GM12878 (cell line): ENCODE results near the gene OAF. TPM values are rescaled to one million over a fixed set of nuclear protein-coding genes. Genes with fewer than 3 reads are reported as not detected.

Experiments
- ATAC-seq: fragments of 200-7000 bp; cut with Tn5 transposase; 3 replicates; pipeline ENCODE4 v1.9.1; 2020; ENCODE audit warnings: mild to moderate bottlenecking, moderate library complexity
- BruUV-seq: library from RNA; stranded (reverse); fragments of 400-500 nt; replicated peaks from 2 replicates; lab custom pipeline; 2021; lab: Mats Ljungman, UMichigan
- CTCF ChIA-PET: fragments of 300-600 bp; sonication (Branson Sonifier 250); formaldehyde crosslinking; extraction: SDS; loops from one replicate; lab custom pipeline; 2021; ENCODE audit warnings: inconsistent platforms; lab: Yijun Ruan, JAX
- POLR2A ChIA-PET: fragments of 350-600 bp; formaldehyde crosslinking; extraction: SDS; loops from one replicate; lab custom pipeline; 2021; ENCODE audit warnings: inconsistent platforms; lab: Charles Lee
- RAD21 ChIA-PET: fragments of 300-600 bp; sonication (Branson Sonifier 250); formaldehyde crosslinking; loops from one replicate; lab custom pipeline; 2023; ENCODE audit warnings: antibody characterized with exemption; ENCODE audit not compliant: unreplicated experiment; lab: Charles Lee
- SMC1A ChIA-PET: fragments of 300-600 bp; sonication (Branson Sonifier 250); formaldehyde crosslinking; loops from one replicate; lab custom pipeline; 2023; ENCODE audit not compliant: unreplicated experiment, uncharacterized antibody; lab: Charles Lee
- DNase-seq: peaks from one replicate; pipeline ENCODE4 v3.0.0-alpha.2; 2011; ENCODE audit warnings: low read depth, low spot score
- FAIRE-seq: peaks from 3 replicates; lab custom pipeline; 2011; peaks lifted over from hg19 to GRCh38; lab: Jason Lieb, UNC
- H2AFZ ChIP-seq: 2 replicates; pipeline ENCODE4 v1.6.0; 2011; ENCODE audit warnings: low read depth, low read length, control low read depth; ENCODE audit not compliant: control insufficient read depth
- H3K27ac ChIP-seq: 2 replicates; pipeline ENCODE4 v1.5.1; 2011; ENCODE audit warnings: control low read depth; ENCODE audit not compliant: control insufficient read depth, insufficient read depth
- H3K27me3 ChIP-seq, 2 experiments: replicated peaks in 1 of 2; 2 replicates each; pipeline versions ENCODE4 v1.6.0 to v1.6.1; 2011; ENCODE audit warnings: low read length in 1 of 2; ENCODE audit not compliant: control insufficient read depth in 2 of 2, insufficient read depth in 2 of 2
- H3K36me3 ChIP-seq, 2 experiments: 2 replicates each; pipeline ENCODE4 v1.5.1; 2011; ENCODE audit warnings: low read length in 1 of 2; ENCODE audit not compliant: control insufficient read depth in 2 of 2, insufficient read depth in 2 of 2
- H3K4me1 ChIP-seq: 2 replicates; pipeline ENCODE4 v1.6.1; 2011; ENCODE audit warnings: mild to moderate bottlenecking, low read length, moderate library complexity, mixed read lengths; ENCODE audit not compliant: control insufficient read depth, insufficient read depth
- H3K4me2 ChIP-seq: 2 replicates; pipeline ENCODE4 v1.6.0; 2011; ENCODE audit warnings: control low read depth; ENCODE audit not compliant: control insufficient read depth, insufficient read depth
- H3K4me3 ChIP-seq: fragments of 200-600 bp; sonication (generic); 2 replicates; pipeline ENCODE4 v1.5.1; 2016
- H3K79me2 ChIP-seq: 2 replicates; pipeline ENCODE4 v1.6.0; 2011; ENCODE audit warnings: low read length; ENCODE audit not compliant: control insufficient read depth, insufficient read depth
- H3K9ac ChIP-seq: 2 replicates; pipeline ENCODE4 v1.8.0; 2011; ENCODE audit warnings: low read length, control low read depth, mixed read lengths; ENCODE audit not compliant: control insufficient read depth, insufficient read depth
- H3K9me3 ChIP-seq: replicated peaks from 3 replicates; pipeline ENCODE4 v1.5.1; 2011; ENCODE audit warnings: mild to moderate bottlenecking, low read length; ENCODE audit not compliant: control insufficient read depth, insufficient read depth
- H4K20me1 ChIP-seq: 2 replicates; pipeline ENCODE4 v1.6.0; 2011; ENCODE audit not compliant: control insufficient read depth, insufficient read depth
- CBX3 ChIP-seq: fragments of 200-600 bp; sonication (generic); IDR thresholded peaks from 2 replicates; pipeline ENCODE4 v1.6.1; 2016; ENCODE audit warnings: low read depth, borderline replicate concordance
- CHD4 ChIP-seq: fragments of 200-600 bp; sonication (generic); IDR thresholded peaks from 2 replicates; pipeline ENCODE4 v1.6.1; 2016; ENCODE audit warnings: mild to moderate bottlenecking
- CUX1 ChIP-seq: IDR thresholded peaks from 2 replicates; pipeline ENCODE4 v1.6.1; 2012; ENCODE audit warnings: improper control_type of control experiment, low read depth, low read length; ENCODE audit not compliant: insufficient replicate concordance
- ETV6 ChIP-seq, 2 experiments: fragments of 450-650 bp in 1 of 2; IDR thresholded peaks in 1 of 2; conservative IDR thresholded peaks in 1 of 2; 2 replicates each; pipeline ENCODE4 v1.6.1; 2014; ENCODE audit warnings: antibody characterized with exemption in 1 of 2, borderline replicate concordance in 1 of 2, low read depth in 1 of 2, mild to moderate bottlenecking in 1 of 2, moderate library complexity in 1 of 2
- FOXM1 ChIP-seq: IDR thresholded peaks from 2 replicates; pipeline ENCODE4 v1.6.1; 2012; ENCODE audit warnings: low read depth, mild to moderate bottlenecking, inconsistent platforms, low read length, moderate library complexity
- MEF2B ChIP-seq: fragments of 450-650 bp; IDR thresholded peaks from 2 replicates; pipeline ENCODE4 v1.6.1; 2018; ENCODE audit warnings: mild to moderate bottlenecking, moderate library complexity; ENCODE audit not compliant: partially characterized antibody, poor library complexity, severe bottlenecking
- MTA2 ChIP-seq: fragments of 450-650 bp; IDR thresholded peaks from 2 replicates; pipeline ENCODE4 v1.6.1; 2016; ENCODE audit warnings: low read depth, mild to moderate bottlenecking, moderate library complexity
- PBX3 ChIP-seq: IDR thresholded peaks from 2 replicates; pipeline ENCODE4 v1.6.1; 2011; ENCODE audit warnings: mild to moderate bottlenecking, low read depth, low read length, moderate library complexity; ENCODE audit not compliant: insufficient replicate concordance
- USF1 ChIP-seq: IDR thresholded peaks from 2 replicates; pipeline ENCODE4 v1.6.1; 2011; ENCODE audit warnings: borderline replicate concordance, low read depth, mild to moderate bottlenecking, moderate library complexity, mixed read lengths, low read length; ENCODE audit not compliant: insufficient read depth; ENCODE audit errors: extremely low read length
- ZSCAN29 ChIP-seq: fragments of 450-650 bp; IDR thresholded peaks from 2 replicates; pipeline ENCODE4 v1.6.1; 2017; ENCODE audit warnings: mild to moderate bottlenecking, moderate library complexity
- WGBS: methylation state at CpG from one replicate; pipeline ENCODE4 v1.1.6; 2016; ENCODE audit warnings: low lambda C conversion rate; ENCODE audit not compliant: insufficient replicate concordance, insufficient coverage; ENCODE audit errors: missing lambda C conversion rate; 5-methylcytosine and 5-hydroxymethylcytosine counted together
- in situ Hi-C: fragments of 300-500 bp; cut with MboI; formaldehyde crosslinking; loops from 9 replicates; pipeline ENCODE4 v1.14.3; 2018; ENCODE audit warnings: mixed read lengths
- intact Hi-C: fragments of 100-400 bp; cut with micrococcal nuclease; formaldehyde crosslinking; loops from one replicate; pipeline ENCODE4 v1.14.2; 2022; ENCODE audit not compliant: unreplicated experiment
- polyA plus RNA-seq, 11 experiments: library from polyadenylated mRNA; depleted of rRNA in 4 of 11; unstranded in 6 of 11; stranded (reverse) in 5 of 11; fragments of >200 nt; fragmentation: Nextera tagmentation in 4 of 11; fragmentation: Illumina TruSeq in 1 of 11; extraction: Ambion mirVana in 4 of 11; extraction: Trizol in 1 of 11; gene quantifications; 1 replicate in 1 of 11; 2 replicates in 10 of 11; pipeline versions ENCODE4 v1.2.1 to v1.2.3, GENCODE V29; 2011 to 2016; ENCODE audit warnings: inconsistent platforms in 2 of 11, missing spikeins in 2 of 11, low read depth in 1 of 11
- total RNA-seq, 4 experiments: library from RNA; depleted of rRNA in 3 of 4; stranded (reverse); fragments of >200 nt in 3 of 4; fragmentation: Illumina TruSeq in 1 of 4; extraction: Trizol in 1 of 4; gene quantifications; 2 replicates each; pipeline versions ENCODE4 v1.2.1 to v1.2.3, GENCODE V29; 2013 to 2021
- TF ChIP-seq, protein P1 (sequence below): fragments of 450-650 bp; IDR thresholded peaks from 2 replicates; pipeline ENCODE4 v1.6.1; 2016; ENCODE audit warnings: mild to moderate bottlenecking, moderate library complexity, borderline replicate concordance

OAF gene
- total and polyA plus RNA-seq, 10 of the 15 experiments (the other 5 are each of a cell fraction or from before 2014, with no cell fraction given) = 0.10 to 4.7 (median 1.1) TPM

DNA sequence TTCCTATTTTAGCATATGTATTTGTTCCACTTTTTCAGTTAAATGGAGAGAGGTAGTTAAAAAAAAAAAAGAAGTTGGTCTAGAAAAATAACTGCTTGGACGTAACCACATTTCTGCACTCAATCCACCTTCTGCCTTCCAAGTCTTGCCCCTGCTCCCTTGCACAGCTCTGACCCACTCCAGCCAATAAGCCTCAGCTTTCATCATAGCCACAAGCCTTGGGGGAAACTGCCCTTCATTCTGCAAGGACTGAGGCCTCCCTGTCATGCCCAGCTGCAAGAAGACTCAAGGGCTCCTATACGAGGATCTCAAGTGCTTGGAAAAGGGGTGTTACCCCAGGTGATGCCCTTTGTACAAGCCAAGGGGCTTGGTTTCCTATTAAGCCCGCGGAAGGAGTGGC lies 36.0 kb upstream of the OAF start:
- Histone ChIP-seq H3K79me2 (no peaks in the 10 kb centered on the region), H3K9ac (no peak overlapping the region), H3K36me3 (no peaks in the 10 kb centered on the region), H3K4me1 (no peaks in the 10 kb centered on the region), H3K9me3 (no peaks in the 10 kb centered on the region), H3K4me2 (no peak overlapping the region), H2AFZ (no peak overlapping the region), H4K20me1 (no peaks in the 10 kb centered on the region), H3K27ac (no peak overlapping the region), H3K4me3 (no peak overlapping the region), H3K27me3 (peaks cover 14% of the 10 kb centered on the region in 2 experiments)
- WGBS = 48% methylated on average over 4 of the region's 4 CpGs
- SMC1A ChIA-PET = interaction anchor here (0.7 to 1.5 kb wide), 4 partner anchors 16 to 325 kb away, joined by 3 to 4 read pairs (median 4); no protein-coding TSS in a partner anchor
- FAIRE-seq (no peak), DNase-seq (no peak), ATAC-seq (no peak)
- POLR2A ChIA-PET = interaction anchor here (0.6 kb wide), 1 partner anchor 715 kb away, joined by 3 read pairs; no protein-coding TSS in a partner anchor
- in situ Hi-C loops (loop anchor here (5.0 kb wide), 2 partner anchors 52 to 127 kb away; no protein-coding TSS in a partner anchor), intact Hi-C loops (loop anchor here (5.0 kb wide), 1 partner anchor 37 kb away; the partner anchor contains the start of gene OAF)
- CTCF ChIA-PET = interaction anchor here (1.2 to 7.0 kb wide), 3 partner anchors 38 to 126 kb away, joined by 3 to 83 read pairs (median 9); no protein-coding TSS in a partner anchor
- BruUV-seq = no TSS peak
- RAD21 ChIA-PET = interaction anchor here (1.1 kb wide), 1 partner anchor 56 kb away, joined by 3 read pairs; no protein-coding TSS in a partner anchor
- no peak for TF ChIP-seq ETV6 (conservative IDR thresholded peaks at IDR 0.05 in 1 of 2, IDR thresholded peaks at IDR 0.05 in 1 of 2; ENCODE audit: borderline replicate concordance in 1 of 2, low read depth in 1 of 2)
- TF ChIP-seq, protein P1, sequence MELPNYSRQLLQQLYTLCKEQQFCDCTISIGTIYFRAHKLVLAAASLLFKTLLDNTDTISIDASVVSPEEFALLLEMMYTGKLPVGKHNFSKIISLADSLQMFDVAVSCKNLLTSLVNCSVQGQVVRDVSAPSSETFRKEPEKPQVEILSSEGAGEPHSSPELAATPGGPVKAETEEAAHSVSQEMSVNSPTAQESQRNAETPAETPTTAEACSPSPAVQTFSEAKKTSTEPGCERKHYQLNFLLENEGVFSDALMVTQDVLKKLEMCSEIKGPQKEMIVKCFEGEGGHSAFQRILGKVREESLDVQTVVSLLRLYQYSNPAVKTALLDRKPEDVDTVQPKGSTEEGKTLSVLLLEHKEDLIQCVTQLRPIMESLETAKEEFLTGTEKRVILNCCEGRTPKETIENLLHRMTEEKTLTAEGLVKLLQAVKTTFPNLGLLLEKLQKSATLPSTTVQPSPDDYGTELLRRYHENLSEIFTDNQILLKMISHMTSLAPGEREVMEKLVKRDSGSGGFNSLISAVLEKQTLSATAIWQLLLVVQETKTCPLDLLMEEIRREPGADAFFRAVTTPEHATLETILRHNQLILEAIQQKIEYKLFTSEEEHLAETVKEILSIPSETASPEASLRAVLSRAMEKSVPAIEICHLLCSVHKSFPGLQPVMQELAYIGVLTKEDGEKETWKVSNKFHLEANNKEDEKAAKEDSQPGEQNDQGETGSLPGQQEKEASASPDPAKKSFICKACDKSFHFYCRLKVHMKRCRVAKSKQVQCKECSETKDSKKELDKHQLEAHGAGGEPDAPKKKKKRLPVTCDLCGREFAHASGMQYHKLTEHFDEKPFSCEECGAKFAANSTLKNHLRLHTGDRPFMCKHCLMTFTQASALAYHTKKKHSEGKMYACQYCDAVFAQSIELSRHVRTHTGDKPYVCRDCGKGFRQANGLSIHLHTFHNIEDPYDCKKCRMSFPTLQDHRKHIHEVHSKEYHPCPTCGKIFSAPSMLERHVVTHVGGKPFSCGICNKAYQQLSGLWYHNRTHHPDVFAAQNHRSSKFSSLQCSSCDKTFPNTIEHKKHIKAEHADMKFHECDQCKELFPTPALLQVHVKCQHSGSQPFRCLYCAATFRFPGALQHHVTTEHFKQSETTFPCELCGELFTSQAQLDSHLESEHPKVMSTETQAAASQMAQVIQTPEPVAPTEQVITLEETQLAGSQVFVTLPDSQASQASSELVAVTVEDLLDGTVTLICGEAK = no peak
- no peak for TF ChIP-seq CBX3
- no peak for TF ChIP-seq ZSCAN29
- no peak for TF ChIP-seq USF1
- no peak for TF ChIP-seq CUX1
- no peak for TF ChIP-seq MEF2B
- TF ChIP-seq PBX3 = no peak
- TF ChIP-seq CHD4 = no peak
- no peak for TF ChIP-seq MTA2
- TF ChIP-seq FOXM1 = no peak
